SH-SY5Y (cell line): ENCODE results near the gene HDGFL2.

Experiments used
- GATA2 ChIP-seq: IDR thresholded peaks from 2 replicates; pipeline ENCODE4 v1.6.1; 2011; ENCODE audit warnings: mild to moderate bottlenecking, low read depth, low read length
- GATA3 ChIP-seq: IDR thresholded peaks from 2 replicates; pipeline ENCODE4 v1.6.1; 2011; ENCODE audit warnings: low read depth, mild to moderate bottlenecking, low read length, moderate library complexity

Gene HDGFL2

DNA sequence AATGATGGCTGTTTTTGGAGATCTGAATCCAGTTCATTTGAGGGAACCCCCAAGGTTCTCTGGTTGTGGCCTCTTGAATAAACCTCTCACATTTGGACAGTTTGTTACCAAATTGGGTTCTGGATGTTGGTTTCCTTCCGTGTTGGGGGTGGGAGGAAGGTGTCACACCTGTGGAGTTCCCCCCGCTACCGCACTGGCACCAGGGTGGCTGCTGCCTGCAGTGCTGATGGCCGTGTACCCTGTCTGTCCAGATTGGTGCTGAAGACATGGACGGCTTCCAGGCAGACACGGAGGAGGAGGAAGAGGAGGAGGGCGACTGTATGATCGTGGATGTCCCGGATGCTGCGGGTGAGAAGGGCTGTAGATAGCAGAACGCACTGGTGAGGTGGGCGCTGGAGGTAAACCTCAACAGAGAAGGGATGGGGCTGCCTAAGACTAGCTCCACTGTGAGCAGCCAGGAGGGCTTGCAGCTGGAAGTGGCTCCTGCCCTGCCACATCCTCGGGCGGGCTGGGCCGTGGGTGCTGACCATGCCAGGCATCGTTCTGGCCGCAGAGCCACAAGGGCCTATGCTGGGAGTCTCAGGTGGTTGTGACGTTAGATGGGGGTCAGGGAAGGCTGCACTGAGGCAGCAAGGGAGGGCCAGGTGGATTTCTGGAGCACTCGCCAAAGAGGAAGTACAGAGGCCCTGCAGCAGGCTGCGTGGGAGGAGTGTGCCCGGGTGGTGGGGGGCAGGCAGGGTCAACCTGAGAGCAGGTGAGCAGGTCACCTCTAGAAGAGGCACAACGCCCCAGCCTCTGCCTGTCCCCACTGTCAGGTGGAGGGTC is 29.9 kb upstream of the HDGFL2 start:
- no peak for TF ChIP-seq GATA3
- no peak for TF ChIP-seq GATA2

DNA sequence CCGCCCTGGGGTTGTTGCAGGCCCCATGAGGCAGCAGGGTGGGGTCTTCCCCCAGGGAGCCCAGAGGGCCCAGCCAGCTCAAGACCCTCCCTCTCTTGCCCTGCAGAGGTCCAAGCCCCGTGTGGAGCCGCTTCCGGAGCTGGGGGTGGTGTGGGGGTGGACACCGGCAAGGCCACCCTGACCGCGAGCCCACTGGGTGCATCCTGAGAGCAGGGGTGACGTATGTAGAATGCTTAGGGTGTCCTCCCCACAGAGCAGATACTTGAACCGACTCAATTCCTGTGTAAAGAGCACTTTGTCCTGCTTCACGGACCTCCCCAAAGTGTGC is 29.3 kb upstream of the HDGFL2 start:
- no peak for TF ChIP-seq GATA2
- no peak for TF ChIP-seq GATA3

DNA sequence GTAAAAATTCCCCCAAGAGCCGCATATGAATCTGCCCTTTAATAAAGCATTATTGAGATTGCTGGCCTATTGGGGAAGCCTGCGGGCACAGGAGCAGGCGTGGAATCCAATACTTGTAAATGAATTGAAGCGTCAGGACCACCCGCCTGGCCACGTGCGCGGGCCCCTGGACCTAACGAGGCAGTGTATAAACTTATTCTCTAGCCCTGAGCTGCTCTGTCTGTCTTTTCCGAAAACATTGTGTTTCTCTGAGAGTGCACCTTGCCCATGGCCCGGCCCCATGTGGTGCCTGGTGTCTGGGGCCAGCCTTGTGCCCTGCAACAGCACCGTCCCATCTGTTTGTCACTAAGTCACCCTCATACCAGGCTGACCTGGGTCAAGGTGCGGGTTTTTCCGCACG is 28.9 kb upstream of the HDGFL2 start:
- TF ChIP-seq GATA3 (no peak), GATA2 (no peak)

DNA sequence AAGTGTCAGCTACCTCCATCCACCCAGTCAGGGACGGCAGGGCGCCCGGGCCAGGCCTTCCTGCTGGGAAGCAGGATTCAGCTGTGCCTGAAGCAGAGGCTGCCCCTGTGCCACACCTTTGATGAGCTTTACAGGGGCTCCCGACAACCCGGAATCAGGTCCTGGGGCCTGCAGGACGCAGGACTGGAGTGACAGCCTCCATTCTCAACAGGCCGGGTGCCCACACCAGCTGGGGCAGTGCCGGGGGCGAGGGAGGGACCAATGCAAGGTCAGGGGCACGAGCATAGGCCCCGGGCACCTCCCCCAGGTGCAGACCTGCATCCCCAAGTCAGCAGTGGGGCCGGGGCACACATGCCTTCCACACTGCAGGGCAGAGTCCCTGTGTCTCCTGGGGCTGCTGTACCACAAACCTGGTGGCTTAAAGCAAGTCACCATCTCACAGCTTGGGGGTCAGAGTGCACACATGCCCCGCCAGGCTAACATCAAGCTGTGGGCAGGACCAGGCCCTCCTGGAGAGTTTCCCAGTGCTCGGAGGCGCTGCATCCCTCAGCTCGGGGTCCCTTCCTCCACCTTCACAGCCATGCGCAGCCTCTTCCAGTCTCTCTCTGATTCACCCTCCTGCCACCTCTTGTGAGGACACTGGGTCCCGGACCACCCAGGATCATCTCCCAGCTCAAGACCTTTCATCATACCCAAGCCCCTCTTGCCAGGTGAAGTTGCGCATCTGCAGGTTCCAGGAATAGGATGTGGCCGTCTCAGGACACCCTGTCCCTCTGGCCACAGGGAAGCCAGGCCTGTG is 27.9 kb upstream of the HDGFL2 start:
- no peak for TF ChIP-seq GATA2
- no peak for TF ChIP-seq GATA3

DNA sequence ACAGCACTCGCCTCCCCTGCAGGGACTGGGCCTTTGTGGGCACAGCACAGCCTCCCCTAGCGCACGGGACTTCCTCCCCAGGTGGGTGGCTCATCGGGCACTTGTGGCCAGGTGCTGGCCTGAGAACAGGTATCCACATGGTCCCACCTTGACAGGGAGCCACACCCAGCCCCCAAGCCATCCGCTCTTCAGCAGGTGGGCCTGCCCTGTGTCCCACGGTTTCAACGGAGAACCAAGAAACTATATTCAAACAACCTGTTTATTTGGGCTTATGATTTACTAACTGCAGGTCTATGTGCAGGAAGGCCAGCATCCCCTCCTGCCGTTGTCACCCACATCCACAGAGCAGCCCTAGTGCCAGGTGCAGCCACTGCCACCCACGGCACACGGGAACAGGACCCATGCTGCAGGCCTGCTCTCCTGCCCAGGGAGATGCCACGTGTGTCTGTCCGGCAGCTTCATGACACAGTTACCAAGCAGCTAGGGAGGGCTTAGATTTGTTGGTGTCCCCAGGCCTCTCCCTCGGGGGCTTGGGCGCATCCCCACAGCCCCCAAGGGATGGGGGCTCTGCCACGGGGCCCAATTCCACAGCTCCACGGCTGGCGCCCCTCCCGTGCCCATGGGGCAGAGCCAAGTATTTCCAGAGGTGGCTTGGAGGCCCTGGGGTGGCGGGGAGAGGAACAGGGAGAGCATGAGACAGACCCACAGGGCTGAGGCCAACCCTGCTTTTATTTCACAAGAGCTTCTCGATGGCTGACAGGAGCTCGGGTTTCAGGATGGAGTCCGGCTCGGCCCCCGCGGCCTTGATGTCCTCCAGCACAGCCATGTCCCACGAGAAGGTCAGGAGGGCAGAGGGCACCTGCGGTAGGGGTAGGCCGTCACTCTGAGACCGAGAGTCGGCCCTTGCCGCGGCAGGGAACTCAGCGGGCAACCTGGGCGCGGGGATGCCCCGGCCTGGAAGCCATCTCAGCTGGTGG is 27.0 kb upstream of the HDGFL2 start:
- no peak for TF ChIP-seq GATA2
- no peak for TF ChIP-seq GATA3

DNA sequence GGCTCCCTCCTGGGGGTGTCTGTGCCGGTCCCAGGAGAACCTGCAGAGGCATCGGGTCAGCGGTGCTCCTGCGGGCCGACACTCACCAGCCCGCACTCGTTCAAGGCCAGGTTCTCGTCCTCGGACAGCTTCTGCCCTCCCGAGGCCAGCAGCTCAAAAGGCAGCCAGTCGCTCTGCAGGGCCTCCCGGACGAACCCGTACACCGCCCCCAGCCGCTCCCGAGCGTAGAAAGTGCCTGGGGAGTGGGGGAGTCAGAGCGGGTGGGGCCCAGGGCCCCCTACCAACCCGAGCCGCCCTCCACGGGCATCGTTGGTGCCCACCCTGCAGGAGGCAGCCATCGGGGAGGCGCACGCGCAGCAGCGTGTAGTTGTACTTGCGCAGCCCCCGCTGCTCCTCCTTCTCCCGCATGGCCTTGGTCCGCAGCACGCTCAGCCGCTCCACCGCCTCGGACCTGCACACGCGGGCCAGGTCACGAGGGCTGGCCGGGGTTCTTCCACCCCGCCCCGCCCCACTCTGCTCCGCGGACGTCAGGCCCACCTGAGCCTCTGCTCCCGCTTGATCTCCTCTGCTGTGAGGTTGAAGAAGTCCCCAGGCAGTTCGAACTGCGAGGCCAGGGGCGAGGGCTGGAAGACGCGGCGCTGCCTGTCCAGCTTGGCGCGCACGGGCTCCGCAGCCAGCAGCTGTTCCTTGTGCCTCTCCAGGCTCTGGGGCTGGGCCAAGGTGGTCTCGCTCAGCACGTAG is 26.0 kb upstream of the HDGFL2 start:
- TF ChIP-seq GATA2 (no peak), GATA3 (no peak)

DNA sequence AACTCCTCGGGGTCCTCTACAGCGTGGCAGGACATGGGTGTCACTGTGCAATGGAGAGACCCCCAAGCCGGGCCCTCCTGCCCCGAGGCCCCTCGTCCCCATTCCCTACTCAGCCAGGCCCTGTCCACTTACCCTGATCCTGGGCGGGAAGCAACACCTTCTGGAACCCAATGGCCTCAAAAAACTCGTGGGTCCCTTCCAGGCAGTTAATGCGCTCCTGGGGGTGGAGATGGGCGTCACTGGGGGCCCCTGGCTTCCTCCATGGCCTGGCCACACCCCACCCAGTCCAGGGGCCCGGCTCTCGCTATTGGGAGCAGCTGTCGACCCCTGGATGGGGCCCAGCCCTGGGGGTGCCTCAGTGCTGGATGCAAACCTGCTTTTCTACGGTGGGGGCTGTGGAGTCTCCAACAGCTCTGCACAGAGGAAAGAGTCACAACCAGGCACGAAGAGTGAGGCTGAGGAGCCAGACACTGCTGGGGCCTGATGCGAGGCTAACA is 25.3 kb upstream of the HDGFL2 start:
- TF ChIP-seq GATA2 (no peak), GATA3 (no peak)

DNA sequence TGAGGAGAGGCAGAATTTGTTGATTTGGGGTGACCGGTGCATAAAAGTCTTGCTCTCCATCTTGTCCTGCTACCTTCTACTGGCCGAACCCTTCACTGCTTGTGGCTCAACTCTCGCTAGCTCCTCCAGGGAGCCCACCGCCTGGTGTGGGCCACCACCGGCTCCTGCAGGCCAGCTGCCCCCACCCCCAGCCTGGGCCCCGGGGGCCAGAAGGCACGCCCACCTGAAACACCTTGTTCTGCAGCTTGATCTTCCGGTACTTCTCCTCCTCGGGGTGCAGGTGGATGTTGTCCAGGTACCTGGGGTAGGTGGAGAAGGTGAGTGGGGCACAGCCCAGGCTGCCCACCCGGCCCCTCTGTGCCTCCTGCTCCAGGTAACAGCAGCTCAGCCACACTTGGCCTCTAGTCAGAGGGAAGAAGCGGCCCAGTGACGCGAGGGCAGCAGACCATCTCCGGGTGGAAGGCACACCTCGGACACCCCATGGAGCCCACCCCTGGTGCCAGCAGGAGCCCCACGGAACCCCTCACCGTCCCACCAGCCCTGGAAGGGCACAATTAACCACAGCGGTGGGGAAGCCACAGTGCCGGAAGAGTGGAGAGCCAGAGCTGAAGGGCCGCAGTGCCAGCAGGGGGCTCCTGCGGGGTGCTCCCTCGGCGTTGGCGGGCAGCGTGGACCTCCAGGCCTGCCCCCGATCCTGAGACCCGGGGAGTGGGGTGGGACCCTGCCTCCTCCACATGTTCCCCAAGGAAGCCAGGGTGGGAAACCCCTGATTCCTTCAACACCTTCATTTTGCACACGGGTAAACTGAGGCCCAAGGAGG is 24.6 kb upstream of the HDGFL2 start:
- no peak for TF ChIP-seq GATA2
- TF ChIP-seq GATA3, result no peak

DNA sequence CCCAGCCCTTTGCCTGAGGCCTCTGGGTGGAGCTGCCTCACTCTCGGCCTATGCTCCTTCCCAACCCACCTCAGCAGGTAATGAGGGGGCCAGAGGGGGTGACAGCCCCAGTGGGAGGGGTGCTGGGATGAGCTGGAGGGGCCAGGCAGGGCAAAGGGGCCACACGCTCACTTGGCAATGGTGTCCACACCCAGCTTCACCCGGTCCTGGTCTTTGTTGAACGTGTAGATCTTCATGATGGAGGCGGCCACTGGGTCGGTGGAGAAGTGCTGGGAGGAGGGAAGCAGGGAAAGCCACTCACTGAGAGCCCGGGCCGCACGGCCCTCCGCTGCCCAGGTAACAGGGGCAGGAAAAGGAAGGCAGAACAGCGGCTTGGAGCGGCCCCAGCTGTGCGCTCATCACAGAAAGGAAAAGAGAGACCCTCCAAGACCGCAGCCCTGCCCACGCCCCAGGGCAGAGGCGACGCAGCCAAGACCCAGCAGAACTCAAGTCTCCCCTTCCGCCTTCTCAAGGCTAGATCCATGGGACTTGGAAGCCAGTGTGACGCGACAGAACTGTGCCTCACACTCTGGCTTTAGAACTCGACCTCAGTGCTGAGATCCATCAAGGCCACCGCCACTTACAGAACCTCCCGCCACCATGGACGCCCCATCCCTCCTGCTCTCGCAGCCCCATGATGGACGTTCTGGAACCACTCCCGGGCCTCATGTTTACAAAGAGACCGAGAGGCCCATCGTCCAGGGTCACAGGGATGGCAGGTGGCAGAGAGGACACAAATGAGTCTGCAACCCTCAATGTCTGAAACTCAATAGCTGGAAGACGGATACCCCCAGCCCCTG is 23.7 kb upstream of the HDGFL2 start:
- no peak for TF ChIP-seq GATA2
- TF ChIP-seq GATA3, result no peak

DNA sequence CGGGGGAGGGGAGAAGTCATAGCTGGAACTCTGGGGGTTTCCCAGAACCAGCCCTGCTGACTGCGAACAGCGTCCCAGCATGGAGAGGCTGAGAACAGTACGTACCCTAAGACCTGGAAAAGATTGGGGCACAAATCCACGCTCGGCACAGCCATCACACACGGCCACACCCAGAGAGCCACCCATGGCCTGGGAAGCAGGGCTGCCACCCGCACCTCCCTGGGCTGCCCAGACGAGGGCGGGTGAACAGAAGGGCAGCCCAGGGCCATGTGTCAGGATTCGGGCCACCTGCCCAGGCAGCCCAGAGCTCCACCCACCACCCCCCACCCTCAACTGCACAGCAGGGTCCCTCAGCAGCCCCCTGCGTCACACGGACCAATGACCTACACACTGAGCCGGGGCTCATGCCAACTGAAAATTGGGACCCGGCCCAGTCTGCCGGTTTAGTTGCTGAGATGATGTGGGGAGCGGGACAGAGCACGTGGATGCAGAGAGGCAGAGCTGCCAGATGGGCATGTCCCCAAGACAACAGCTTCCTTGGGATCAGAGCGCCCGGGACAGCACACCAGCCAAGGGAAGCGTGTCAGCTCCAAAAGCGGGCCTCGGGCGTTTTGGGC is 23.0 kb upstream of the HDGFL2 start:
- TF ChIP-seq GATA3, result no peak
- no peak for TF ChIP-seq GATA2

DNA sequence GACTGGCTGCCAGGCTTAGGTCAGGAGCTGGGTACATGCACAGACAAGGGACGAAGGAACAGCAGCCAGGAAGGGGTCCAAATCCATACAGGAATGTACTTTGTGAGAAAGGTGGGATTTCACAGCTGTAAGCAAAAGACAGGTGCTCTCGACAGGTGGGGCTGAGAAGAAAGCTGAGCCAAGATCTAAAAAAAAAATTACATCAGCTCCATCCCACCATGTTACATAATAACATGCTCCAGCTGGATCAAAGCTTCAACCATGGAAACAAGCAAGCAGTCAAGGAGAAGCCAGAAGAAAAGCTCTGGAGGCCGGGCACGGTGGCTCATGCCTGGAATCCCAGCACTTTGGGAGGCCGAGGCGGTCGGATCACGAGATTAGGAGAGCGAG is 22.5 kb upstream of the HDGFL2 start:
- TF ChIP-seq GATA3 (no peak), GATA2 (no peak)
